Effector CD8-positive, alpha-beta T cell (primary cell): ENCODE measurements around the gene PELO.
"Not testable (repeated sequence)": the region's sequence is repeated elsewhere in the genome, so short reads cannot be mapped to it uniquely, and the experiment has no call there.

Experiments used
- DNase-seq: peaks from one replicate; lab custom pipeline; 2025; lab: John Stamatoyannopoulos, UW

The PELO gene

DNA sequence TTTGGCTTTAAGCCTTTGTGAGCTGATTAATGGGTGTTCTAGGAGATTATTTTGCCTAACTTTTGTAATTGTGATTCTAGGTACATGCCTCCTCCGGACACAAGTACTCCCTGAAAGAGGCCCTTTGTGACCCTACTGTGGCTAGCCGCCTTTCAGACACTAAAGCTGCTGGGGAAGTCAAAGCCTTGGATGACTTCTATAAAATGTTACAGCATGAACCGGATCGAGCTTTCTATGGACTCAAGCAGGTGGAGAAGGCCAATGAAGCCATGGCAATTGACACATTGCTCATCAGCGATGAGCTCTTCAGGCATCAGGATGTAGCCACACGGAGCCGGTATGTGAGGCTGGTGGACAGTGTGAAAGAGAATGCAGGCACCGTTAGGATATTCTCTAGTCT is 13.6 kb downstream of the PELO start:
- DNase-seq, result no peak

DNA sequence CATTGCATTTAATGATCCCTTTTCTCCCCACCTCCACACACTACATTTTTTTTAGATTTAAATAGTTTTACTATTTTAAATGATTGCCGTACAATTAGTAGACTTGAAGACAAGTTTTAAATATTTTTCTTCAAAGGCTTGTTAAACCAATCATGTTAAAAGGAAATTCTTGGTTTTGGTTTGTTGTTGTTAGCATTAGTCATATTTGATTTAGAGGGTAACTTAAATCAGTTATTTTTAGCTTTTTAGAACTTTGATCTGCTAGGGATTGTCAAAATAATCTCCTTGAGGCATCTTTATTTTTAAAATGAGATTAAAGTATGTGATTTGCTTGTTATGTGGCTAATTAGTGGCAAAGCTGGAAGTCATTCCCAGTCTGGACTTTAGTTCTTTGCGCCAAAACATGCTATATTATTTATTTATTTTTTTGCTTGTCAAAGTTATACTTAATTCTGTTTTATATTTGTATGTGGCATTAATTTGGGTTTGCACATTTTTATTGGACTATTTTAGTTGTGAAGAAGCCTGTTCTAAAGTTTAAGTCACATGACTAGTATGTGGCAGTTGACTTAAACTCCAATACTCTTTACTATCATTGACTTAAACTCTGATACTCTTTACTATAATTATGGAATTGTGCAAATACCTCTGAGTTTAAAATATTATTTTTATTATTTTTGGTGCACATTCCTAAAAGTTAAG is 14.7 kb downstream of the PELO start:
- DNase-seq, result no peak

DNA sequence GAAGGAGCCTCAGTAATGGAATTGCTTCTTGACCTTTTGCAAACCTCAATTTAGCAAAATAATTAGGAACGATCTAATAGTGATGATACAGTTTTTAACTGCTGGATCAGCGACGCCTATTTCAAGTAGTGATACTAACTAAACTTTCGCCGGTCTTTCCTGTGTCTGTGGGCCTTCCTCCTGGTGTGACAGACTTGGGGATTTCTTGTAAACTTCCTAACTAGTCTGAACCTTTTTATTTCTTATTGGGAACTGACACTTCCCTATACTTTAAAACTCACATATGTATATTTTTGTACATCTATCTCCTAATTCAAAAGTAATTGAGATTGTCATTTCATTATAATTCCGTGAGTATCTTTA is 15.2 kb downstream of the PELO start:
- no peak for DNase-seq

DNA sequence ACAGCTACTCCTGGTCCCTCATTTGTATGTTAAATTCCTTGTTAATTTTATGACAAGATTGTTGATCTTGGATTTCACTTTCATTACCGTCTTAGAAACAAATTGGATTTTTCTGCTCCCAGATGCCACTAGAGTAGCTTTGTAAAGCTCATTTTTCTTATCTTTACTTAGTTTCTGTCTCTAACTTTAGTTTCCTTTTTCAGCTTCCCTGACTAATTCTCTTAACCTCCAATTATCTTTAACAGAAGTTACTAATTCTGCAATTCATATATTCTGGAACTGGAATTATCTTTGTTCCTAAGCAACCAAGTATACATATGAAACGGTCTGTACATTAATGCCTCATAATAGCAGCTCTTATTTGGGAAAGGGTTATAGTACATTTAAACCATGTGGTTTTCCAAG is 16.7 kb downstream of the PELO start:
- DNase-seq, result no peak

DNA sequence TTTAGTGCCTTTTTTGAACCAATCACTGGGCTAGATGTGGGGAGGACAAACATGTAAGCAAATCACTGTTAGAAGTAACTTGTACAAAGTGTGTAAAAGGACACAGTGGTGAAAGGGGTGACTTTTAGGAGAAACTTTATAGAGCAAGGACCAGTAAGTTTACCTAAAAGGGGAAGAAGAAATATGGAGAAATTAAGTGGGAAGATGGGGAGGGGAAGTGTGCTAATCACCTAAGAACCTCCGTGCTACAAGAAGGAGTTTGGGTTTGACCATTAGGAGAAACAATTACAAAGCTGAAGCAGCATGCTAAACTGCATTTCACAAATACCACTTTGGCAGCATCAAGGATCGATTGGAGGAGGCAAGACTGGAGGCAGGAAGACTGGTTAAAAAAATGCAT is 17.3 kb downstream of the PELO start:
- no peak for DNase-seq

DNA sequence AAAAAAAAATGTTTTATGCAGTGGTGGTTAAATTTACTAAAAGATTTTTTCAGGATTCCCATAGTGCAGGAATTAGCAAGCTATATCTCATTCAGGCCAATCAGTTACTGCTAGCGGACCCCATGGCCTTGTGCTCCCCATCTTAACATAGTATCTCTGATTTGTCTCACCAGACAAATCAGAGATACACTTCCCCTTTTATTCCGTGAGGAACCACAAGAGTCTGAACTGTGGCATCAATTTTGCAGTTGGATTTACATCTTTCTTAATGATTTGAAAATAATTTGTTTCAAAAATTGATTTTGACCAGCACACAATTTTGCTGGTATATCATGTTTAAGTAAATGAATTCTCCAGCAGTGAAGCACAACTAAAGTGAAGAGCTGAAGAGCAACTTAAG is 17.9 kb downstream of the PELO start:
- no peak for DNase-seq

DNA sequence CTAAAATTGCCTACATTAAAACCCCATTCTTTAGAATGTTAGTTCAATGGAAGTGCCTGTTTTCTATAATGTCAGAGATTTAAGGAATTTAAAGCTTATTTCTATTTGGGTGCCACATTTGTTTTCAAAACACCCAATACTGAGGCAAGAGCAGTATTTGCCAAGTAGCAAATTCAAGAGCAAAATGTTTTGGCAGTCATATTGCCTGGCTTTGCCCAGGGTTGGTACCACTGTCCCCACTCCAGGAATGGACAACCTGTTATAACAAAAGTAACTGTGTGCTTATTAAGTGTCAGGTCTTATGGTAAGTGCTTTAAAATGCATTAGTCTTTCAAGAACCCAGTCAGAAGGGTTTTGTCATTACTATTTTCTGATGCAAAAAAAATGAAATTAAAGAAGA is 19.3 kb downstream of the PELO start:
- DNase-seq, result no peak

DNA sequence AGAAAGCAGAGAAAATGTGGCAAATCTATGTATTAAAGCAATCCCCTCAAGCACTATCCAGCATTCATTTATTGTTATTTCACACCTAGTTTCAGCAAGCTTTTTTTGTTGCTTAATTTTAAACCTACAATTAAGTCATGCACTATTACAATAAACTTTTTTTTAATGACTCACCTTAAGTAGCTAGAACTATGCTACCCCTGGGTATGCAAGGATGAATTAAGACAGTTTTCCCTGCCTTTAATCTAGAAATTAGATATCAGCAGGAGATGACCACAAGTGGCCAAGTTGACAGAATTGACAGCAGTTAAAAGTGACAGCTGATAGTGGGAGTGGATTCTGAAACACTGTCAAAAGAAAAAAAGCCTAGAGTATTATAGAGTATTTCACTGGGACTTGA is 20.0 kb downstream of the PELO start:
- DNase-seq, result no peak

DNA sequence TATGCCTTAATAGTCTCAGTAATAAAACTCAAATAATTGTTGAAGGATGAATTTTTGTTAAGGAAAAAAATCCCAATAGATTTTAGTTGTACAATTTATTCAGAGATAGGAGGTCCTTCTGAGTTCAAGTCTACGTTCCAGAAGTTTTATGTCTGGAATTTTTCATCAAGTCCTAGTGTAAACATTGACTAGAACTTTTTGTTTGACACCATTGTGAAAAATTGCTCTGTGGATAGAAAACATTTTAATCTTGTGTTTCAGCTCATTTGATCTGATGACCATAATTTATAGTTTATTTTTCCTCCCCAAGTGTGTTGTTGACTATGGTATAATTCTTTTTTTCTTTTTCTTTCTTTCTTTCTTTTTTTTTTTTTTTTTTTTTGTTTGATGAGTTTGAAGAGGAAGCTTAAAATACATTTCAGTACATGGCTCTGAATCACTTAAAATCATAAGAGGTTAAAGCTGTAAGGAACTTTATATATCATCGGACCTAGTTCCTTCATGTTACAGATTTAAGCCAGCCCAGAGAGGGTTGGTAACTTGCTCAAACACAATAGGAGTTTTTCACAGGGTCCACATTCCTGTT is 20.7 kb downstream of the PELO start:
- no peak for DNase-seq

DNA sequence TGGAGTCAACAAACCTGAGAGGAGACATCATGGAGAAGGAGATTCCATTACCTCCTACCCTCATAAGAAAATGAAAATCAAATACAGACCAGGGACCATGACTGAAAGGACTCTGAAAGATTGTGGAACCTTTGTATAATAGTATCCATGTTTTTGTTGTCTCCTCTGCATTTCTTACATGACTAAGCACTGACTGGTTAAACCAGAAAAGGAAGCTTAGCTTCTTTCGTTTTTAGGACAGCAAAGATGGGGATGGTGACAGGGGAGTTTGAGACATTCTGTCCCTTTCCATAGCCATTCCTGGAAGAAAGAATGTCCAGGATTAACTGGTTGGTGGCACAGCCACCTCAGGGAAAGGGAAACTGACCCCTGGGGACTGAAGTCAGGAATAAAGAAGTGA is 22.2 kb downstream of the PELO start:
- DNase-seq, result no peak

DNA sequence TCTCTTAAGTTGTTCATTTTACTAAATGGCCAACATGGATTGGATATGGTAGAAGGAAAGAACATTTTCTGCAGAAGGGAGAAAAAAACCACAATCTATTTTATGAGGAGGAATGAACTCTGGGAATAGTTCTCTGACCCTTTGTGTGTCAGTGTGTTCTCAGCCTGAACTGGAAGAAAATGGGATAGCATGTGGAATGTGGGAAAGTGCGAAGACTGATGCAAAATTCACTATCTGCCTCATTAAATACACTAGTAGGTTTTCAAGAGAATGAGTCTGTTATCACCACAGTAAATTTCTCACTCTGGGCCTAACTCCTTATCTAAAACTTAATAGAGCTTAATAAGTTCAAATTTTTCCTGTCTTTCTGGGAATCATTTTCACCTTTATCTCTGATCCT is 22.7 kb downstream of the PELO start:
- no peak for DNase-seq

DNA sequence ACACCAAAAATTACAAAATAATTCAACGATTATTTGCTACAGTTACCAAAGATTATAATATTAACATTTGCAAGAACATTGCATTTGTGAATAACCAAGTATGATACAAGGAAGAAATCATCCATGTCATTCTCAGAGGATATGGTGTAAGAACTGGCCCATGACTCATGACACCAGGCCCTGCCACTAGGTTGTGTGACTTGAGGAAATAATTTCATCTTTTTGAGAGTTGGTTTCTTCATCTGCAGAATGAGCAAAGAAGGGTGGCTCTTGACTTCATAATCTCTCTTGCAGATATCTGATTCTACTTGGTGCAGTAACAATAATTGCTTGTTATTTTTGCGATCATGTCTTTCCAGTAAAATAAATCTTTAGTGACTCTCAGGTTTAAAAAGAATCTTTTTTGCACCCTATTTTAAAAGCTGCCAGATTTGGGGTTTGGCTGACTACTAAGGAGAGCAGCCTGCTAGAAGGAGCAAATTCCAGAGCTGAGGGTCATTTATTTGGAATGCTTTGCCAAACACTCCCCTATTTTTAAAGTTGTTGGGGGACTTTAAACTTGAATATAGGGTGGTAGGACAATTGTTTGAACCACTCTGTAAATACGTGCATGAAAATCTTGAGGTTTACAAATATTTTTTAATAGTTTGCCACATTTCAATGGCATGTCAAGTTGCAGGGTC is 23.5 kb downstream of the PELO start:
- no peak for DNase-seq

DNA sequence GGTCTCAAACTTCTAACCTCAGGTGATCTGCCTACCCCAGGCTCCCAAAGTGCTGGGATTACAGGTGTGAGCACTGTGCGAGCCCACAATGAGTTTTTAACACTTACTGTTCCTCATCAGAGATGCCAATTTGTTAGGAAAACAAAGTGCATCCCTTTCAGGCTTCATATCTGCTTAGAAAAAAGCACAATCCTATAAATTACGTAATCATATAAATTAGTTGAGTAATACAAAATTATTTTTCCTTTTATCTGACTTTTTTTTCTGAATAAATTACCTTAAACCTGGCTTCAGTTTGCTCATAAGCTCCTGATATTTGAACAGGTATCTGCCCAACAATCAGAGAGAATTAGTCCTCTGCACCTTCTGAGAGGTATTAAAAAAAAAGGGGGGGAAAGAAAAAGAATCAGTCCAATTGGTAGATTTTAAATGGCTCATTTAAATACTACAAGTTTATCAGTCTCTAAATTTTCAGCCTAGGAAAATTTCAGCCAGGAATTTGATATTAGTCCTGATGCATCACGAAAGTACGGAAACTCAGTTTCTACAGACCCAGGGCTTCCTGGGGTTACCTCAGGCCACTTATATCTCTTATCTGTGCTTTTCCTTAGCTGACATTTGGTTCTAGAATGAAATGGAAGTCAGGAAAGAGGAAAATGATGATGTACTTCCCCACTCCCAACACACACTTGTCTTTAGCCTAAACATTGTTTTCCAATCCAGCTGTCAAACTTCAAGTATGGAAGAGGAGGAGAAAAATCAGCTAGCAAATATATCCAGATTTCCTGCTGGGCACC is 26.8 kb downstream of the PELO start:
- no peak for DNase-seq

DNA sequence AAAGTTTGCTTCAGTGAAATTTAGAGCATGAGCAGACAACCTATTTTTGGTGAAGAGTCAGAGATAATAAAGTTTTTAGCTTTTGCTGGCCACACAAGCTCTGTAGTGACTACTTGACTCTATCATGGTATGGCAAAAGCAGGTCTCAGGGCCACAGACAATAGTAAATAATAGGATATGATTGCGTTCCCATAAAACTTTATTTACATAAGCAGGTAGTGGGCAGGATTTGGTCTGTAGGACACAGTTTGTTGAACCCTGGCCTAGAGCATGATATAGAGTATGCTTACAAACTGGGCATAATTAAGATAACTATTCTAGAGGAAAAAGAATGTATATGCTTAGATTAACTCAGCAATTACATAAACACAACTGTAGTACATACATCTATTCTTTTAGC is 30.1 kb downstream of the PELO start:
- no peak for DNase-seq

DNA sequence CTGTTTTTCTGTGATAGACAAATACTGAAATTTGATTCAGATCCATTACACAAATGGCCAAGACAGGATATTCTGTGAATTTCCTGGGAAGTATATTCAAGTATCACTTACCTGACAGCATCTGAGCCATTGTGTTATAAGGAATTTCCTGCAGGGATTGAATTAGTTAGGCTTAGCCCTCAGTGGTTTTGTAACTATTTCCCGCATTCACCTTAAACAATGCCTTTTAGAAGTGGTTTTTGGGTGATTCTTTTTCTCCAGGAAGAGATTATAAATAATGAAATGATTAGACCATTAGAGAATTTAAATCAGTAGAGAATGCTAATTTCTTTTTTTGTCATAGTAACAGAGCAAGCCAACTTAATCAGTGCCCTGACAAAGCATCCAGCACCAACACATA is 30.6 kb downstream of the PELO start:
- DNase-seq, result no peak

DNA sequence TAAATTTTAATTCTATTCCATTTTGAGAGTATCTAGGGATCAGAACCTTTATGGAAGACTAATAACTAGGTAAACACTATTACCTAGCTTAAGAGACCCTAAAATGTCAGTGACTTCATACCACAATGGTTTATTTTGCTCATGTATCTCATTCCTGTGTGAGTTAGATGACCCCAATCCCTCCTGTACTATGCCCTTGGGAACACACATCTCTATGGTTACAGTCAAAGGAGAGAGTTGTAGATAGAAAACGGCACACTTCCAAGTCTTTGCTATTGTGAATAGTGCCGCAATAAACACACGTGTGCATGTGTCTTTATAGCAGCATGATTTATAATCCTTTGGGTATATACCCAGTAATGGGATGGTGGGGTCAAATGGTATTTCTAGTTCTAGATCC is 31.1 kb downstream of the PELO start:
- DNase-seq, result not testable (repeated sequence)

DNA sequence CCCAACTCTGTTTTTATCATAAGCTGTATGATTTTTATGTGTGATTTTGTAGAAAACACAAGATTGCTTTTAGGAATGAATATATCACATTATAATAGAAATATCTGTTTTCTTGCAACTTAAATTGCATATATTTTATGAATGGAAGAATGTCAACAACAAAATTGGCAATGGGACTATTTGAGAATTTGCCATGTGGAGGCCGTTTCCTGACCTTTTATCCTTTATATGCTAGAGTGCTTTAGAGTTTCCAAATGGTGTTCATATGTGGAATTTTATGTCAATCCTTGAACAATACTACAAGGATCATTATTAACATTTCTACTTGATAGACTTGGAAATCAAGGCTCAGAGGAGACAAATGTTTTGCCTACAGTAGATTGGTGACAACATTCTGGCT is 34.2 kb downstream of the PELO start:
- DNase-seq, result no peak

DNA sequence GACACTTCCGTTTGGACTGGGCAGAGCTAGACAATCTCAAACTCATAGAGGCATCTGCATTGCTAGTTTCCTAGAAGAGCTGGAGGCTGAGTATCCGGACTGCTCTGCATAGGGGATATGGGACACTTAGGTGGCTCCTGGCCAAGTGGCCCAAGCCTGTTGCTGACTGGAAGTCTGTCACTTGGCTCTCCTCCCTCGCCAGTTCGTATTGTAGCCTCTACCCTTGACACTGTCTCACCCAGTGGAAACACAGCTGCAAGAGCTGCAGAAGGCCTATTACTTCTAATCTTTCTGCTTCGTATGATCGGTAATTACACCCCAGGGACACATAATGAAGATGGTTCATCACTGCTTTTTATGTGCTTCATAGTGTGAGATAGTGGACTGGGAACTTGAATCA is 34.7 kb downstream of the PELO start:
- DNase-seq, result no peak

DNA sequence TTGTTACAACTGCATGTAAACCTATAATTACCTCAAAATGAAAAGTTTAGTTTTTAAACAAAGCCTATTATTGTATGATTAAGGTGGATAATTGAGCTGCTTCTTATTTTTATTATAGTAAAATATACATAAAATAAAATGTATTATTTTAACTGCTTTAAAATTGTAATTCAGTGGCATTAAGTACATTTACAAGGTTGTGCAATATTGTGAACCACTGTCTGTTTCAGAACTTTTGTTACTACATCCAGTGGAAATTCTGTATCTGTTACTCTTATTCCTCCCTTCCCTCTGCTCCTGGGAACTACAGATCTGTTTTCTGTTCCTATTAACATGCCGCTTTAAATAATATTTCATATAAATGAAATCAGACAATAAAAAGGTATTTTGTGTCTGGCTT is 37.1 kb downstream of the PELO start:
- no peak for DNase-seq

DNA sequence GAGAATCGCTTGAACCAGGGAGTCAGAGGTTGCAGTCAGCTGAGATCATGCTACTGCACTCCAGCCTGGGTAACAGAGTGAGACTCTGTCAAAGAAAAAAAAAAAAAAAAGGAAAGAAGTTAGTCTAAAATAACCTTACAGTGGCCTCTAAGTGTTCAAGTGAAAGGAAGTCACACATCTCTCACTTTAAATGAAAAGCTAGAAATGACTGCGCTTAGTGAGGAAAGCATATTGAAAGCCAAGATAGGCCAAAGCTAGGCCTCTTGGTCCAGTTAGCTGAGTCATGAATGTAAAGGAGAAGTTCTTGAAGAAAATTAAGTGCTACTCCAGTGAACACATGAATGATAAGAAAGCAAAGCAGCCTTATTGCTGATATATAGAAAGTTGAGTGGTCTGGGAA is 38.1 kb downstream of the PELO start:
- DNase-seq, result no peak

DNA sequence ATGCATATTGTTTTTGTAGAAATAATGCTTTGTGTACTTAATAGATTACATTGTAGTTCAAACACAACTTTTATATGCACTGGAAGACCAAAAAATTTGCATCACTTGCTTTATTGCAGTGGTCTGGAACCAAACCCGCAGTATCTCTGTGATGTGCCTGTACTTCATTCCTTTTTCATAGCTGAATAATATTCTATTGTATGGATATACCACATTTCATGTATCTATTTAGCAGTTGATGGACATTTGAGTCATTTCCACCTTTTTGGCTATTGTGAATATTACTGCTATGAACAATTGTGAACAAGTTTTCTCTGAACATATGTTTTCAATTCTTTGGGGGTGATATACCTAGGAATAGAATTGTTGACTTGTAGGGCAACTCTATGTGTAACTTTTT is 40.1 kb downstream of the PELO start:
- no peak for DNase-seq

DNA sequence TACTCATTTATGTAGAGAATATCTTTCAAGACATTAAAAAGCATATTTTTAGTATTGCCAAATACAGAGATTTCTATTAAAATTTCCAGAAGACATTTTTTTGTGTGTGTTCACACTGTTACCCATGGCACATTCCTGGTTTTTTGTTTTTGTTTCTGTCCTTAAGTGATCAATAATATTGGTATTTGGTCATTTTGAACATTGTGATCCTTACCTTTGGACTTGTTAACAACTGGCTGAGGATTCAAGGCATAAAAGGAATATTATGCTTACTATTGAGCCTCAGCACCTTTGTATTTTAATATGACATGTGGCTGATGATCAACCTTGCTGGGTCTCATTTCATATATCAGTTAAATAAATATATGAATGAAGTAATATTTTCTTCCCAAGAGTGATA is 41.9 kb downstream of the PELO start:
- no peak for DNase-seq

DNA sequence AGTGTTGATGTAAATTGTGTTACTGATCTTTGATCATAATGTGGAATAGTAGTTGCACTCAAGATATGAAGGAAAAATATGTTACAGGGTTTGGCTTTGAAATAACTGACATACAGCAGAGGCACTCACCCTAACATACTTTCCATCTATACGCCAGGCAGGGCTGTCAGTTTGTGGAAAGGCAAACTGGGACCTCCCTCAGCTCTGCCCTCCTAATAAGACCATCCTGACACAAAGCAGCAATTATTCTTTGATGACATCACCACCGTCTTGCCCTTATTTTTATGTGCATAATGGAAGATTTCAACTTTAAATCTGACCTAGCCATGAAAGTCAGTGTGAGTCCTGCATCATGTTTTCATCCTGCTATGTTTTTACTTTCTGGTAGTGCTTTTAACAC is 42.9 kb downstream of the PELO start:
- no peak for DNase-seq
